ENCODE results near the gene WWC1.

The WWC1 gene

DNA sequence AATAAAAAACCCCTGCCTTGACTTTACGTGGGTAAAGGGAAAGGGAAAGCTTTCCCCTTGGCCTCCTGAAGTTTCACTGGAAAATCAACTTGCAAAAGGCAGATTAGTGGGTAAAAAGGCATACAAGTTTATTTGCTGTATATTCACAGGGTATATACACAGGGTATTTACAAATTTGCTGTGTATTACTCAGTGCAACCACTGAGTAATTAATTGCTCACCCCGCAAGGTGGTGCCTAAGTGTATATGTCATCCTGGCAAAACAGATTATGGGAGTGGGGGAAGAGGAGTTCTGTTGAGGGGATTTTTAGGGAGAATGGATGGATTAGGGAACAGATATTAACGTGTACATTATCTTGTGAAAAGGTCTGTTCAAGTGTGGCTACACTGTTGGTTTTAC lies 187.7 kb downstream of the WWC1 start:
- Histone ChIP-seq H3K36me3 (ENCODE audit: low read depth) (no peaks in the 10 kb centered on the region), H3K4me1 (ENCODE audit: insufficient read depth, poor library complexity, severe bottlenecking) (no peaks in the 10 kb centered on the region), H3K4me3 (ENCODE audit: severe bottlenecking) (no peak overlapping the region), H3K27ac (ENCODE audit: poor library complexity, severe bottlenecking) (no peak overlapping the region), H3K9me3 (ENCODE audit: severe bottlenecking) (no peaks in the 10 kb centered on the region), H3K27me3 (ENCODE audit: insufficient read depth, poor library complexity, severe bottlenecking) (no peaks in the 10 kb centered on the region)
- ATAC-seq (ENCODE audit: low read depth) (peak; percentile 32; the same call in 1 of the 3 replicates), DNase-seq (ENCODE audit: low spot score) (no peak)
- TF ChIP-seq CTCF (IDR thresholded peaks at IDR 0.05; ENCODE audit: poor library complexity, severe bottlenecking) = no peak

DNA sequence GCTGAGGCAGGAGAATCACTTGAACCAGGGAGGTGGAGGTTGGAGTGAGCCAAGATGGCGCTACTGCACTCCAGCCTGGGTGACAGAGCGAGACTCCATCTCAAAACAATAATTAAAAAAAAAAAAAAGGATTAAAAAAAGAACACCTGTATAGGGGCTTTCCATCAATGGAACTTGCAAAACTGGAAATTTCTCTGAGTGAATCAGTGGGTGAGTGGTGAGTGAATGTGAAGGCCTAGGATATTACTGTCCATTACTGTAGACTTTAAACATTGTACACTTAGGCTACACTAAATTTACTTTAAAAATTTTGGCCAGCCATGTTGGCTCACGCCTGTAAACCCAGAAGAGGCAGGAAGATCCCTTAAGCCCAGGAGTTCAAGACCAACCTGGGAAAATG lies 189.2 kb downstream of the WWC1 start:
- Histone ChIP-seq H3K36me3 (ENCODE audit: low read depth) (no peaks in the 10 kb centered on the region), H3K27ac (ENCODE audit: poor library complexity, severe bottlenecking) (no peak overlapping the region), H3K4me1 (ENCODE audit: insufficient read depth, poor library complexity, severe bottlenecking) (no peaks in the 10 kb centered on the region), H3K9me3 (ENCODE audit: severe bottlenecking) (no peaks in the 10 kb centered on the region), H3K27me3 (ENCODE audit: insufficient read depth, poor library complexity, severe bottlenecking) (no peaks in the 10 kb centered on the region), H3K4me3 (ENCODE audit: severe bottlenecking) (no peak overlapping the region)
- no peak for TF ChIP-seq CTCF (IDR thresholded peaks at IDR 0.05; ENCODE audit: poor library complexity, severe bottlenecking)
- DNase-seq (ENCODE audit: low spot score) = no peak
- no peak for ATAC-seq (ENCODE audit: low read depth)

GRCh38 chr5:168481330-168481788 lies 189.9 kb downstream of the WWC1 start:
- Histone ChIP-seq H3K27ac (ENCODE audit: poor library complexity, severe bottlenecking) (no peak overlapping the region), H3K4me1 (ENCODE audit: insufficient read depth, poor library complexity, severe bottlenecking) (peaks cover 4% of the 10 kb centered on the region), H3K27me3 (ENCODE audit: insufficient read depth, poor library complexity, severe bottlenecking) (no peaks in the 10 kb centered on the region), H3K4me3 (ENCODE audit: severe bottlenecking) (no peak overlapping the region), H3K9me3 (ENCODE audit: severe bottlenecking) (no peaks in the 10 kb centered on the region), H3K36me3 (ENCODE audit: low read depth) (no peaks in the 10 kb centered on the region)
- no peak; the same call in 2 of the 3 replicates for ATAC-seq (ENCODE audit: low read depth)
- DNase-seq (ENCODE audit: low spot score) = no peak
- no peak for TF ChIP-seq CTCF (IDR thresholded peaks at IDR 0.05; ENCODE audit: poor library complexity, severe bottlenecking)

DNA sequence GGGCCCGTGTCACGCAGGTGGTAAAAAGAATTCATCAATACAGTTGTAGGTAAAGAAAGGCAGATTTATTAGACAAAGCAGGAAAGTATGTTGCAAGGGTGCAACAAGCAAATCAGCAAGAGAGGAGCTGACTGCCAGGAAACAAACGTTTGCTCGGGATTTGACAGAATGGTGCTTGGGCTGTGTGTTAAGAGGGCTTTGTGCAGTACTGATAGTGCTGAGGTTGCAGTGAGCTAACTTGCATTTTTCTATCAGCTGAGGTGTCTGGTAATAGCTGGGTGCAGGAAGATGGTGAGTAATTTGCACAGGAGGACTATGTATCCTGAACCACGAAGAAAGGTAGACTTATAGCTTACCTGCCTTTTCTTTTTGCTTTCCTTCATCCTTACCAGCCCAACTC lies 190.9 kb downstream of the WWC1 start:
- H3K27ac ChIP-seq (ENCODE audit: poor library complexity, severe bottlenecking) = no peak overlapping the region
- no peaks in the 10 kb centered on the region for H3K9me3 ChIP-seq (ENCODE audit: severe bottlenecking)
- peaks cover 5% of the 10 kb centered on the region for H3K4me1 ChIP-seq (ENCODE audit: insufficient read depth, poor library complexity, severe bottlenecking)
- no peaks in the 10 kb centered on the region for H3K27me3 ChIP-seq (ENCODE audit: insufficient read depth, poor library complexity, severe bottlenecking)
- H3K36me3 ChIP-seq (ENCODE audit: low read depth) = peaks cover under 1% of the 10 kb centered on the region; the same call in 1 of the 2 replicates
- no peak for DNase-seq (ENCODE audit: low spot score)
- no peak overlapping the region for H3K4me3 ChIP-seq (ENCODE audit: severe bottlenecking)
- no peak for TF ChIP-seq CTCF (IDR thresholded peaks at IDR 0.05; ENCODE audit: poor library complexity, severe bottlenecking)
- ATAC-seq (ENCODE audit: low read depth) = no peak

- H3K4me3 ChIP-seq (ENCODE audit: severe bottlenecking) = peak within 1 kb of the TSS; percentile 76
- no peaks in the 10 kb centered on the region for H3K9me3 ChIP-seq (ENCODE audit: severe bottlenecking)
- peaks cover 40% of the 10 kb centered on the region for H3K36me3 ChIP-seq (ENCODE audit: low read depth)
- H3K27ac ChIP-seq (ENCODE audit: poor library complexity, severe bottlenecking) = peak within 1 kb of the TSS; percentile 39
- TF ChIP-seq CTCF (IDR thresholded peaks at IDR 0.05; ENCODE audit: poor library complexity, severe bottlenecking) = peak; percentile 99
- DNase-seq (ENCODE audit: low spot score) = peak; percentile 97
- peaks cover 9% of the 10 kb centered on the region for H3K4me1 ChIP-seq (ENCODE audit: insufficient read depth, poor library complexity, severe bottlenecking)
- ATAC-seq (ENCODE audit: low read depth) = peak; percentile 96
- no peaks in the 10 kb centered on the region for H3K27me3 ChIP-seq (ENCODE audit: insufficient read depth, poor library complexity, severe bottlenecking)
Measured at GRCh38 chr5:168486136-168486879, 194.9 kb downstream of the WWC1 start, which contains the start of gene RARS1. TSS of gene RARS1 (plus strand) at chr5:168486471. CDS start at chr5:168486499, 28 bp downstream.

Data from RWPE2 (cell line).